ENCODE data around the gene FAM168A. TPM values are rescaled to one million over a fixed set of nuclear protein-coding genes. Genes with fewer than 3 reads are reported as not detected.

Gene FAM168A
- total and polyA plus RNA-seq, 9 of the 15 experiments (the other 6 are each of a cell fraction or from before 2014, with no cell fraction given), result 0.44 to 7.2 (median 2.9) TPM

- no peak for TF ChIP-seq HMGXB4 (CRISPR knock-in tag; IDR thresholded peaks at IDR 0.05)
- TF ChIP-seq U2AF2 (optimal IDR thresholded peaks at IDR 0.05; ENCODE audit: low read depth, low read length), result no peak
Measured at GRCh38 chr11:73577496-73577917, 20.4 kb downstream of the FAM168A start (continued).

- no peaks in the 10 kb centered on the region for H3K36me3 ChIP-seq (ENCODE audit: control insufficient read depth, insufficient read depth, low read length)
- no peaks in the 10 kb centered on the region for H3K9me1 ChIP-seq (ENCODE audit: control insufficient read depth, insufficient read depth, low read length)
- H3K79me2 ChIP-seq (ENCODE audit: control insufficient read depth, insufficient read depth, low read length), result no peaks in the 10 kb centered on the region
- WGBS (ENCODE audit: insufficient coverage, low coverage, missing lambda C conversion rate), result 16% methylated on average over 4 of the region's 4 CpGs
- ChIA-PET CTCF (ENCODE audit: low intra/inter-chr PET ratio) (interaction anchor here (0.6 kb wide), 1 partner anchor 66 kb away, joined by 4 read pairs; no protein-coding TSS in a partner anchor), POLR2A (interaction anchor here (0.6 to 1.2 kb wide), 4 partner anchors 10 to 25 kb away, joined by 3 to 5 read pairs (median 3); no protein-coding TSS in a partner anchor)
- no peak overlapping the region for H3K27ac ChIP-seq (ENCODE audit: extremely low read depth, low read depth, low read length)
- in situ Hi-C loops (cut with MboI) (no loop called here), intact Hi-C loops (cut with micrococcal nuclease) (no loop called here)
- no peak for ATAC-seq
- no peak overlapping the region for H3K4me2 ChIP-seq (ENCODE audit: insufficient read depth, low read length)
- DNase-seq (ENCODE audit: extremely low read depth in 1 of 4, low spot score in 3 of 4), result no peak
- no TSS peak for BruUV-seq (replicated peaks)
- H3K27me3 ChIP-seq (ENCODE audit: control insufficient read depth in 2 of 2, insufficient read depth in 2 of 2, low read length in 2 of 2), result no peaks in the 10 kb centered on the region
- FAIRE-seq, result no peak
- H3K4me1 ChIP-seq (replicated peaks in 1 of 2; ENCODE audit: control insufficient read depth in 2 of 2, insufficient read depth in 2 of 2, low read length in 2 of 2), result peaks cover 0 to 5% of the 10 kb centered on the region in 2 experiments; a peak in 2 of 5 replicates
- no peak overlapping the region for H3K4me3 ChIP-seq
- no peak overlapping the region for H2AFZ ChIP-seq (ENCODE audit: low read depth, low read length)
- H4K20me1 ChIP-seq (replicated peaks; ENCODE audit: control insufficient read depth, insufficient read depth, low read length), result no peaks in the 10 kb centered on the region
- no peaks in the 10 kb centered on the region for H3K9me3 ChIP-seq (replicated peaks; ENCODE audit: control insufficient read depth, insufficient read depth, low read depth, low read length)
- no peak overlapping the region for H3K9ac ChIP-seq (ENCODE audit: insufficient read depth in 1 of 2, low read depth in 2 of 2, low read length in 2 of 2)
- no peak for TF ChIP-seq RREB1 (CRISPR knock-in tag; IDR thresholded peaks at IDR 0.05)
- TF ChIP-seq ZBTB17 (CRISPR knock-in tag; IDR thresholded peaks at IDR 0.05), result no peak
- TF ChIP-seq STAG1 (CRISPR knock-in tag; IDR thresholded peaks at IDR 0.05; ENCODE audit: borderline replicate concordance), result no peak
- no peak for TF ChIP-seq CC2D1A (IDR thresholded peaks at IDR 0.05)
- TF ChIP-seq CEBPZ (IDR thresholded peaks at IDR 0.05; ENCODE audit: borderline replicate concordance, low read depth, low read length), result no peak
- TF ChIP-seq PHF8 (IDR thresholded peaks at IDR 0.05; ENCODE audit: borderline replicate concordance, low read length), result no peak
- TF ChIP-seq THAP7 (CRISPR knock-in tag; IDR thresholded peaks at IDR 0.05), result no peak
Measured at GRCh38 chr11:73576185-73576614, 21.7 kb downstream of the FAM168A start.
